ENCODE measurements around the gene HSF2BP.

DNA sequence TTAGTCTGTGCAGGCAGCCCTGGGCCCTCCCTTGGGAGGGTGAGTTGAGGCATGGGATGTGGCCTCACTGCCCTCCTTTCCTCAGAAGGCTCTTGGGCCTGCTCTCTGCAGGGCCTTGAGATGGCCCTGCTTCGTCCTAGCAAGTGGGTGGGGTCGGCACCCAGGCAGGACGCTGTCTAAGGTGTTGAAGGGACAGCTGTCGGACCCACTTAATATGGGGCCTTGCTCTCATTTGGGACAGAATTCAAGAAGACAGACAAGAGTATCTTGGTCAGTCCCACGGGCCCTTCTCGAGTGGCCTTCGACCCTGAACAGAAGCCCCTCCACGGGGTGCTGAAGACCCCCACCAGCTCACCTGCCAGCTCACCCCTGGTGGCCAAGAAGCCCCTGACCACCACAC, 33.7 kb upstream of the HSF2BP start:
- TF ChIP-seq POLR2A (IDR thresholded peaks at IDR 0.05; ENCODE audit: control extremely low read depth in 1 of 2, low read depth in 2 of 2, low read length in 2 of 2) (no peak), JUND (IDR thresholded peaks at IDR 0.05; ENCODE audit: low read length) (no peak)
- TF ChIP-seq, protein P1, sequence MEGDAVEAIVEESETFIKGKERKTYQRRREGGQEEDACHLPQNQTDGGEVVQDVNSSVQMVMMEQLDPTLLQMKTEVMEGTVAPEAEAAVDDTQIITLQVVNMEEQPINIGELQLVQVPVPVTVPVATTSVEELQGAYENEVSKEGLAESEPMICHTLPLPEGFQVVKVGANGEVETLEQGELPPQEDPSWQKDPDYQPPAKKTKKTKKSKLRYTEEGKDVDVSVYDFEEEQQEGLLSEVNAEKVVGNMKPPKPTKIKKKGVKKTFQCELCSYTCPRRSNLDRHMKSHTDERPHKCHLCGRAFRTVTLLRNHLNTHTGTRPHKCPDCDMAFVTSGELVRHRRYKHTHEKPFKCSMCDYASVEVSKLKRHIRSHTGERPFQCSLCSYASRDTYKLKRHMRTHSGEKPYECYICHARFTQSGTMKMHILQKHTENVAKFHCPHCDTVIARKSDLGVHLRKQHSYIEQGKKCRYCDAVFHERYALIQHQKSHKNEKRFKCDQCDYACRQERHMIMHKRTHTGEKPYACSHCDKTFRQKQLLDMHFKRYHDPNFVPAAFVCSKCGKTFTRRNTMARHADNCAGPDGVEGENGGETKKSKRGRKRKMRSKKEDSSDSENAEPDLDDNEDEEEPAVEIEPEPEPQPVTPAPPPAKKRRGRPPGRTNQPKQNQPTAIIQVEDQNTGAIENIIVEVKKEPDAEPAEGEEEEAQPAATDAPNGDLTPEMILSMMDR (IDR thresholded peaks at IDR 0.05; ENCODE audit: control extremely low read depth in 1 of 3, insufficient read depth in 1 of 3, low read depth in 1 of 3, low read length in 3 of 3): no peak
